Tibial nerve (tissue), 4 donors: ENCODE measurements around the gene ASH1L.

Experiments
- EP300 ChIP-seq, 2 donors: sonication (generic); formaldehyde crosslinking; IDR thresholded peaks; one replicate each; pipeline ENCODE4 v1.6.1; 2017; ENCODE audit warnings: antibody characterized with exemption in 2 of 2, mild to moderate bottlenecking in 1 of 2
- TF ChIP-seq, protein P1 (sequence below), 5 experiments: fragments of 200-600 bp in 3 of 5; fragments of 450-650 bp in 2 of 5; sonication (generic) in 3 of 5; IDR thresholded peaks; one replicate each; pipeline ENCODE4 v1.5.1; 2016 to 2019; ENCODE audit warnings: antibody characterized with exemption in 5 of 5, mild to moderate bottlenecking in 3 of 5, moderate library complexity in 2 of 5

DNA sequence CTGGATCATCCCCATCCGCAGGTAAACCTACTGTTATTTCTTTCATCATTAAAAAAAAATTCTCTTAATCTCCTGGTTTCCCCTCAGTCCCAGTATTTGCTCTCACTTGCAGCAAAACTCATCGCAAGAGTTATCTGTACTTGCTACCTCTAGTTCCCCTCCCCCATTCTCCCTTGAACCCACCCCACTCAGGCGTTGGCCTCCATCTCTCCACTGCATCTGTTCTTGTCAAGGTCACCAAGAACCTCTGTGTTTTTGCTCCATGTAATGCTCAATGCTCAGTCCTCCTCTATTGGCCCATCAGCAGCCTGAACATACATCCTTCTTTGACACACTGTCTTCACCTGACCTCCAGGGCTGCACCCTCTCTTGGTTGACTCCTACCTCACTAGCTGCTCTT, 265.9 kb downstream of the ASH1L start:
- TF ChIP-seq, protein P1, sequence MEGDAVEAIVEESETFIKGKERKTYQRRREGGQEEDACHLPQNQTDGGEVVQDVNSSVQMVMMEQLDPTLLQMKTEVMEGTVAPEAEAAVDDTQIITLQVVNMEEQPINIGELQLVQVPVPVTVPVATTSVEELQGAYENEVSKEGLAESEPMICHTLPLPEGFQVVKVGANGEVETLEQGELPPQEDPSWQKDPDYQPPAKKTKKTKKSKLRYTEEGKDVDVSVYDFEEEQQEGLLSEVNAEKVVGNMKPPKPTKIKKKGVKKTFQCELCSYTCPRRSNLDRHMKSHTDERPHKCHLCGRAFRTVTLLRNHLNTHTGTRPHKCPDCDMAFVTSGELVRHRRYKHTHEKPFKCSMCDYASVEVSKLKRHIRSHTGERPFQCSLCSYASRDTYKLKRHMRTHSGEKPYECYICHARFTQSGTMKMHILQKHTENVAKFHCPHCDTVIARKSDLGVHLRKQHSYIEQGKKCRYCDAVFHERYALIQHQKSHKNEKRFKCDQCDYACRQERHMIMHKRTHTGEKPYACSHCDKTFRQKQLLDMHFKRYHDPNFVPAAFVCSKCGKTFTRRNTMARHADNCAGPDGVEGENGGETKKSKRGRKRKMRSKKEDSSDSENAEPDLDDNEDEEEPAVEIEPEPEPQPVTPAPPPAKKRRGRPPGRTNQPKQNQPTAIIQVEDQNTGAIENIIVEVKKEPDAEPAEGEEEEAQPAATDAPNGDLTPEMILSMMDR (IDR thresholded peaks at IDR 0.05), result no peak
- TF ChIP-seq EP300 (IDR thresholded peaks at IDR 0.05), result no peak
